Smooth muscle cell (in vitro differentiated cells): ENCODE results near the gene ANTXR1. TPM values are rescaled to one million over a fixed set of nuclear protein-coding genes. Genes with fewer than 3 reads are reported as not detected.

ENCODE experiments used
- DNase-seq: peaks from one replicate; lab custom pipeline; 2025; ENCODE audit not compliant: unreplicated experiment; lab: John Stamatoyannopoulos, UW
- H2AFZ ChIP-seq: fragments of 200-600 bp; sonication (generic); 2 replicates; pipeline ENCODE4 v1.6.0; 2016; ENCODE audit warnings: antibody characterized with exemption, low read depth, mild to moderate bottlenecking
- H3F3A ChIP-seq: fragments of 200-600 bp; sonication (generic); 2 replicates; pipeline ENCODE4 v1.6.0; 2017; ENCODE audit warnings: antibody characterized with exemption, low read depth
- H3K27ac ChIP-seq: fragments of 200-600 bp; sonication (generic); 2 replicates; pipeline ENCODE4 v1.5.1; 2016; ENCODE audit warnings: low read depth, mild to moderate bottlenecking
- H3K27me3 ChIP-seq: fragments of 200-600 bp; sonication (generic); 2 replicates; pipeline ENCODE4 v1.6.1; 2016; ENCODE audit warnings: low read depth, mild to moderate bottlenecking
- H3K36me3 ChIP-seq: fragments of 200-600 bp; sonication (generic); 2 replicates; pipeline ENCODE4 v1.5.1; 2016; ENCODE audit warnings: low read depth
- H3K4me1 ChIP-seq: fragments of 200-600 bp; sonication (generic); 2 replicates; pipeline ENCODE4 v1.5.1; 2016; ENCODE audit warnings: low read depth
- H3K4me2 ChIP-seq: fragments of 200-600 bp; sonication (generic); 2 replicates; pipeline ENCODE4 v1.6.0; 2016; ENCODE audit warnings: mild to moderate bottlenecking
- H3K4me3 ChIP-seq: fragments of 200-600 bp; sonication (generic); 2 replicates; pipeline ENCODE4 v1.5.1; 2016; ENCODE audit warnings: mild to moderate bottlenecking
- H3K79me2 ChIP-seq: fragments of 200-600 bp; sonication (generic); 2 replicates; pipeline ENCODE4 v1.6.0; 2016; ENCODE audit warnings: low read depth, mild to moderate bottlenecking
- H3K9ac ChIP-seq: fragments of 200-600 bp; sonication (generic); 2 replicates; pipeline ENCODE4 v1.6.0; 2016; ENCODE audit warnings: low read depth
- H3K9me3 ChIP-seq: fragments of 200-600 bp; sonication (generic); replicated peaks from 2 replicates; pipeline ENCODE4 v1.5.1; 2016; ENCODE audit warnings: low read depth
- H4K20me1 ChIP-seq: fragments of 200-600 bp; sonication (generic); 2 replicates; pipeline ENCODE4 v1.6.0; 2016; ENCODE audit warnings: low read depth
- CTCF ChIP-seq: fragments of 200-600 bp; sonication (generic); IDR thresholded peaks from 2 replicates; pipeline ENCODE4 v1.5.1; 2017; ENCODE audit warnings: borderline replicate concordance, mild to moderate bottlenecking, antibody characterized with exemption; ENCODE audit not compliant: insufficient read depth, poor library complexity, severe bottlenecking
- whole genome bisulfite sequencing: methylation state at CpG from one replicate; pipeline ENCODE4 v1.1.7; 2016; ENCODE audit warnings: low lambda C conversion rate; 5-methylcytosine and 5-hydroxymethylcytosine counted together
- polyA plus RNA-seq: library from polyadenylated mRNA; unstranded; fragments of >200 nt; fragmentation: Nextera tagmentation; extraction: Ambion mirVana; gene quantifications from 2 replicates; pipeline ENCODE4 v1.2.1, GENCODE V29; 2016
- total RNA-seq: library from RNA; depleted of rRNA; stranded (reverse); fragments of >200 nt; gene quantifications from 2 replicates; pipeline ENCODE4 v1.2.3, GENCODE V29; 2014

ANTXR1 gene
- total and polyA plus RNA-seq, 2 experiments from 2014 or later: 292 to 309 TPM

- TF ChIP-seq CTCF: no peak
- WGBS: 68% methylated on average over 3 of the region's 3 CpGs
- no peaks in the 10 kb centered on the region for H3K9me3 ChIP-seq
- H3K79me2 ChIP-seq: peaks cover 9% of the 10 kb centered on the region
- H3K4me3 ChIP-seq: no peak overlapping the region
- no peaks in the 10 kb centered on the region for H3K36me3 ChIP-seq
- H4K20me1 ChIP-seq: no peaks in the 10 kb centered on the region
- DNase-seq: no peak
- H3K9ac ChIP-seq: no peak overlapping the region
- no peak overlapping the region for H3K4me2 ChIP-seq
- H3F3A ChIP-seq: peaks cover 42% of the 10 kb centered on the region
- H3K4me1 ChIP-seq: no peaks in the 10 kb centered on the region
- no peak overlapping the region for H2AFZ ChIP-seq
- no peaks in the 10 kb centered on the region for H3K27me3 ChIP-seq
- H3K27ac ChIP-seq: peak overlapping the region; percentile 99
Observed at GRCh38 chr2:69170661-69171060, 157.7 kb downstream of the ANTXR1 start.

- peaks cover 9% of the 10 kb centered on the region for H3K79me2 ChIP-seq
- H3K4me1 ChIP-seq: no peaks in the 10 kb centered on the region
- peaks cover 37% of the 10 kb centered on the region for H3F3A ChIP-seq
- H3K4me2 ChIP-seq: no peak overlapping the region
- no peaks in the 10 kb centered on the region for H3K27me3 ChIP-seq
- H3K9me3 ChIP-seq: no peaks in the 10 kb centered on the region
- H3K4me3 ChIP-seq: no peak overlapping the region
- H2AFZ ChIP-seq: no peak overlapping the region
- DNase-seq: no peak
- no peak for TF ChIP-seq CTCF
- H3K36me3 ChIP-seq: no peaks in the 10 kb centered on the region
- peak overlapping the region; percentile 99 for H3K27ac ChIP-seq
- H4K20me1 ChIP-seq: no peaks in the 10 kb centered on the region
- no peak overlapping the region for H3K9ac ChIP-seq
- WGBS: 32% methylated on average over 5 of the region's 5 CpGs
Observed at GRCh38 chr2:69171116-69171896, 158.3 kb downstream of the ANTXR1 start.

GRCh38 chr2:69171897-69172525 lies 159.0 kb downstream of the ANTXR1 start:
- H3F3A ChIP-seq: peaks cover 37% of the 10 kb centered on the region
- no peaks in the 10 kb centered on the region for H3K27me3 ChIP-seq
- H2AFZ ChIP-seq: no peak overlapping the region
- H3K9me3 ChIP-seq: no peaks in the 10 kb centered on the region
- H4K20me1 ChIP-seq: no peaks in the 10 kb centered on the region
- DNase-seq: no peak
- no peak overlapping the region for H3K9ac ChIP-seq
- 82% methylated on average over 7 of the region's 7 CpGs for WGBS
- H3K36me3 ChIP-seq: no peaks in the 10 kb centered on the region
- peaks cover 7% of the 10 kb centered on the region for H3K4me1 ChIP-seq
- TF ChIP-seq CTCF: no peak
- peak overlapping the region; percentile 99 for H3K27ac ChIP-seq
- no peak overlapping the region for H3K4me2 ChIP-seq
- no peak overlapping the region for H3K4me3 ChIP-seq
- peaks cover 9% of the 10 kb centered on the region for H3K79me2 ChIP-seq
